Stimulated activated CD4-positive, alpha-beta T cell treated with anti-CD3 and anti-CD28 coated beads, Interleukin-1b, Interleukin-23, amount 100 ng/mL, for 48 hours (primary cell): ENCODE results near the gene BATF2.
"Not testable (repeated sequence)": the region's sequence is repeated elsewhere in the genome, so short reads cannot be mapped to it uniquely, and the experiment has no call there.

Experiments used
- DNase-seq: peaks from one replicate; pipeline ENCODE4 v3.0.0-alpha.2; 2020

The BATF2 gene

GRCh38 chr11:64996710-64997380 is at the start of gene BATF2:
BATF2 (minus strand) TSS chr11:64996971; CDS start chr11:64996914, 57 bp downstream.
- DNase-seq = no peak

- no peak for DNase-seq
Measured at GRCh38 chr11:65045728-65046127, 49.0 kb upstream of the BATF2 start.

- no peak for DNase-seq
Measured at GRCh38 chr11:65045061-65045460, 48.3 kb upstream of the BATF2 start.

GRCh38 chr11:65043881-65044501 is 47.2 kb upstream of the BATF2 start:
- DNase-seq = no peak

GRCh38 chr11:65042891-65043290 is 46.1 kb upstream of the BATF2 start:
- DNase-seq = no peak

GRCh38 chr11:65040847-65041622 is 44.3 kb upstream of the BATF2 start, which contains the start of gene SAC3D1:
SAC3D1 (plus strand) TSS chr11:65041210; CDS start chr11:65041293, 83 bp downstream.
- peak; percentile 91 for DNase-seq

- DNase-seq = no peak
Measured at GRCh38 chr11:65040520-65040846, 43.7 kb upstream of the BATF2 start.

- DNase-seq = no peak
Measured at GRCh38 chr11:65036931-65037330, 40.2 kb upstream of the BATF2 start.

GRCh38 chr11:65035579-65035978 is 38.8 kb upstream of the BATF2 start:
- no peak for DNase-seq

- DNase-seq = no peak
Measured at GRCh38 chr11:65034423-65034822, 37.7 kb upstream of the BATF2 start.

GRCh38 chr11:65032216-65032615 is 35.4 kb upstream of the BATF2 start:
- DNase-seq = no peak

GRCh38 chr11:65027213-65028067 is 30.7 kb upstream of the BATF2 start, which contains the start of gene SNX15:
SNX15 (plus strand) TSS chr11:65027439; CDS start chr11:65027538, 99 bp downstream.
- DNase-seq = peak; percentile 92

GRCh38 chr11:65026810-65027209 is 30.0 kb upstream of the BATF2 start:
- no peak for DNase-seq

GRCh38 chr11:65023502-65023901 is 26.7 kb upstream of the BATF2 start:
- not testable (repeated sequence) for DNase-seq

- DNase-seq = no peak
Measured at GRCh38 chr11:65021509-65021908, 24.7 kb upstream of the BATF2 start.

- DNase-seq = no peak
Measured at GRCh38 chr11:65021003-65021402, 24.2 kb upstream of the BATF2 start.

- no peak for DNase-seq
Measured at GRCh38 chr11:65019824-65020223, 23.1 kb upstream of the BATF2 start.

- no peak for DNase-seq
Measured at GRCh38 chr11:65017937-65018336, 21.2 kb upstream of the BATF2 start.

- DNase-seq = no peak
Measured at GRCh38 chr11:65016705-65017104, 19.9 kb upstream of the BATF2 start.

- DNase-seq = no peak
Measured at GRCh38 chr11:65014726-65015227, 18.0 kb upstream of the BATF2 start.

- peak; percentile 86 for DNase-seq
Measured at GRCh38 chr11:65013888-65014725, 17.3 kb upstream of the BATF2 start, which contains the start of gene ARL2. ARL2 (plus strand) TSS chr11:65014160; CDS start chr11:65014208, 48 bp downstream.
